IPS-20b (cell line): ENCODE results near the gene SPRYD3.

Experiments used
- H3K27ac ChIP-seq: one replicate; pipeline ENCODE4 v1.5.1; 2013; ENCODE audit warnings: low read length
- H3K27me3 ChIP-seq: 2 replicates; pipeline ENCODE4 v1.6.1; 2013; ENCODE audit warnings: mild to moderate bottlenecking, low read length, inconsistent platforms; ENCODE audit not compliant: insufficient read depth
- H3K36me3 ChIP-seq: 2 replicates; pipeline ENCODE4 v1.6.1; 2013; ENCODE audit warnings: low read depth, mild to moderate bottlenecking, inconsistent platforms, low read length, moderate library complexity; ENCODE audit not compliant: insufficient read depth
- H3K4me1 ChIP-seq: 2 replicates; pipeline ENCODE4 v1.6.1; 2013; ENCODE audit warnings: mild to moderate bottlenecking, control low read depth, inconsistent platforms, low read length, moderate library complexity; ENCODE audit not compliant: insufficient read depth
- H3K4me3 ChIP-seq: 2 replicates; pipeline ENCODE4 v1.5.1; 2013; ENCODE audit warnings: mild to moderate bottlenecking, low read length, inconsistent platforms
- H3K9ac ChIP-seq: 2 replicates; pipeline ENCODE4 v1.6.1; 2013; ENCODE audit warnings: low read depth, mild to moderate bottlenecking, inconsistent platforms, low read length, moderate library complexity
- H3K9me3 ChIP-seq: 2 replicates; pipeline ENCODE4 v1.6.1; 2013; ENCODE audit warnings: mild to moderate bottlenecking, low read depth, low read length, inconsistent platforms; ENCODE audit not compliant: insufficient read depth

Gene SPRYD3

GRCh38 chr12:53064613-53065436 is 14.4 kb downstream of the SPRYD3 start:
- Histone ChIP-seq H3K36me3 (no peaks in the 10 kb centered on the region), H3K9ac (no peak overlapping the region), H3K9me3 (no peaks in the 10 kb centered on the region), H3K27me3 (no peaks in the 10 kb centered on the region), H3K4me3 (no peak overlapping the region), H3K4me1 (no peaks in the 10 kb centered on the region; the same call in 1 of the 2 replicates), H3K27ac (no peak overlapping the region)

GRCh38 chr12:53063708-53064612 is 15.2 kb downstream of the SPRYD3 start:
- no peak overlapping the region for H3K9ac ChIP-seq
- no peaks in the 10 kb centered on the region for H3K36me3 ChIP-seq
- H3K4me3 ChIP-seq, result no peak overlapping the region
- H3K9me3 ChIP-seq, result no peaks in the 10 kb centered on the region
- no peak overlapping the region for H3K27ac ChIP-seq
- no peaks in the 10 kb centered on the region for H3K27me3 ChIP-seq
- no peaks in the 10 kb centered on the region for H3K4me1 ChIP-seq

- Histone ChIP-seq H3K27me3 (no peaks in the 10 kb centered on the region; the same call in 1 of the 2 replicates), H3K4me1 (no peaks in the 10 kb centered on the region), H3K36me3 (no peaks in the 10 kb centered on the region), H3K9ac (no peak overlapping the region), H3K4me3 (no peak overlapping the region), H3K27ac (no peak overlapping the region), H3K9me3 (no peaks in the 10 kb centered on the region)
These were observed 16.0 kb downstream of the SPRYD3 start for GRCh38 chr12:53062977-53063707.

GRCh38 chr12:53062011-53062961 is 16.9 kb downstream of the SPRYD3 start:
- no peaks in the 10 kb centered on the region for H3K4me1 ChIP-seq
- H3K36me3 ChIP-seq, result no peaks in the 10 kb centered on the region
- H3K27ac ChIP-seq, result no peak overlapping the region
- no peak overlapping the region for H3K4me3 ChIP-seq
- H3K9ac ChIP-seq, result no peak overlapping the region
- H3K27me3 ChIP-seq, result no peaks in the 10 kb centered on the region; the same call in 1 of the 2 replicates
- no peaks in the 10 kb centered on the region for H3K9me3 ChIP-seq

GRCh38 chr12:53061404-53062010 is 17.7 kb downstream of the SPRYD3 start:
- Histone ChIP-seq H3K9me3 (no peaks in the 10 kb centered on the region), H3K27me3 (peaks cover 4% of the 10 kb centered on the region; the same call in 1 of the 2 replicates), H3K36me3 (no peaks in the 10 kb centered on the region), H3K4me1 (no peaks in the 10 kb centered on the region), H3K9ac (no peak overlapping the region), H3K27ac (no peak overlapping the region), H3K4me3 (no peak overlapping the region)

GRCh38 chr12:53060721-53061276 is 18.4 kb downstream of the SPRYD3 start:
- Histone ChIP-seq H3K27ac (no peak overlapping the region), H3K27me3 (peaks cover 5% of the 10 kb centered on the region; the same call in 1 of the 2 replicates), H3K4me3 (no peak overlapping the region), H3K9ac (no peak overlapping the region), H3K4me1 (no peaks in the 10 kb centered on the region), H3K9me3 (no peaks in the 10 kb centered on the region), H3K36me3 (no peaks in the 10 kb centered on the region)

GRCh38 chr12:53060064-53060720 is 19.0 kb downstream of the SPRYD3 start:
- H3K9me3 ChIP-seq, result no peaks in the 10 kb centered on the region
- no peaks in the 10 kb centered on the region for H3K4me1 ChIP-seq
- no peak overlapping the region for H3K9ac ChIP-seq
- H3K36me3 ChIP-seq, result no peaks in the 10 kb centered on the region
- peaks cover 5% of the 10 kb centered on the region; the same call in 1 of the 2 replicates for H3K27me3 ChIP-seq
- no peak overlapping the region for H3K4me3 ChIP-seq
- no peak overlapping the region for H3K27ac ChIP-seq

- Histone ChIP-seq H3K27me3 (peaks cover 5% of the 10 kb centered on the region; the same call in 1 of the 2 replicates), H3K4me1 (no peaks in the 10 kb centered on the region), H3K4me3 (no peak overlapping the region), H3K36me3 (no peaks in the 10 kb centered on the region), H3K9ac (no peak overlapping the region), H3K9me3 (no peaks in the 10 kb centered on the region), H3K27ac (no peak overlapping the region)
These were observed 19.6 kb downstream of the SPRYD3 start for GRCh38 chr12:53059434-53060063.

- Histone ChIP-seq H3K9me3 (no peaks in the 10 kb centered on the region), H3K4me3 (no peak overlapping the region), H3K9ac (no peak overlapping the region), H3K27me3 (peaks cover 5% of the 10 kb centered on the region; the same call in 1 of the 2 replicates), H3K36me3 (no peaks in the 10 kb centered on the region), H3K4me1 (no peaks in the 10 kb centered on the region), H3K27ac (no peak overlapping the region)
These were observed 20.3 kb downstream of the SPRYD3 start for GRCh38 chr12:53058674-53059433.
